Hepatocyte (in vitro differentiated cells): Measurements from ENCODE around the gene WSCD1. TPM values are rescaled to one million over a fixed set of nuclear protein-coding genes. Genes with fewer than 3 reads are reported as not detected.

ENCODE experiments used
- DNase-seq: peaks from one replicate; pipeline ENCODE4 v3.0.0-alpha.2; 2016; ENCODE audit warnings: low spot score
- H2AFZ ChIP-seq: fragments of 200-600 bp; sonication (generic); 2 replicates; pipeline ENCODE4 v1.6.0; 2016; ENCODE audit warnings: antibody characterized with exemption, mild to moderate bottlenecking
- H3K27ac ChIP-seq: fragments of 200-600 bp; sonication (generic); 2 replicates; pipeline ENCODE4 v1.5.1; 2016; ENCODE audit warnings: mild to moderate bottlenecking
- H3K27me3 ChIP-seq: fragments of 200-600 bp; sonication (generic); 2 replicates; pipeline ENCODE4 v1.6.1; 2016
- H3K36me3 ChIP-seq: fragments of 200-600 bp; sonication (generic); replicated peaks from 2 replicates; pipeline ENCODE4 v1.5.1; 2016; ENCODE audit warnings: low read depth; ENCODE audit not compliant: insufficient read depth
- H3K4me1 ChIP-seq: fragments of 200-600 bp; sonication (generic); 2 replicates; pipeline ENCODE4 v1.5.1; 2016; ENCODE audit warnings: mild to moderate bottlenecking, moderate library complexity; ENCODE audit not compliant: insufficient read depth
- H3K4me2 ChIP-seq: fragments of 200-600 bp; sonication (generic); 2 replicates; pipeline ENCODE4 v1.6.0; 2016
- H3K4me3 ChIP-seq: fragments of 200-600 bp; sonication (generic); 2 replicates; pipeline ENCODE4 v1.5.1; 2016; ENCODE audit warnings: mild to moderate bottlenecking
- H3K79me2 ChIP-seq: fragments of 200-600 bp; sonication (generic); 2 replicates; pipeline ENCODE4 v1.6.0; 2017; ENCODE audit warnings: mild to moderate bottlenecking
- H3K9me2 ChIP-seq: fragments of 200-600 bp; sonication (generic); replicated peaks from 2 replicates; pipeline ENCODE4 v1.6.0; 2017; ENCODE audit warnings: mild to moderate bottlenecking; ENCODE audit not compliant: insufficient read depth
- H3K9me3 ChIP-seq: fragments of 200-600 bp; sonication (generic); 2 replicates; pipeline ENCODE4 v1.5.1; 2016; ENCODE audit warnings: low read depth, mild to moderate bottlenecking
- H4K20me1 ChIP-seq: fragments of 200-600 bp; sonication (generic); 2 replicates; pipeline ENCODE4 v1.6.0; 2016; ENCODE audit warnings: mild to moderate bottlenecking; ENCODE audit not compliant: insufficient read depth, poor library complexity, severe bottlenecking
- CTCF ChIP-seq: fragments of 200-600 bp; sonication (generic); IDR thresholded peaks from 2 replicates; pipeline ENCODE4 v1.5.1; 2016; ENCODE audit warnings: antibody characterized with exemption, mild to moderate bottlenecking; ENCODE audit not compliant: poor library complexity
- EZH2 ChIP-seq: fragments of 200-600 bp; sonication (generic); IDR thresholded peaks from 2 replicates; pipeline ENCODE4 v1.6.1; 2016; ENCODE audit warnings: antibody characterized with exemption, mild to moderate bottlenecking, borderline replicate concordance
- EZH2phosphoT487 ChIP-seq: fragments of 200-600 bp; sonication (generic); IDR thresholded peaks from one replicate; pipeline ENCODE4 v1.6.1; 2018; ENCODE audit warnings: antibody characterized with exemption, mild to moderate bottlenecking, low read depth, moderate library complexity; ENCODE audit not compliant: unreplicated experiment, severe bottlenecking
- WGBS: methylation state at CpG from one replicate; pipeline ENCODE4 v1.1.6; 2016; ENCODE audit warnings: low lambda C conversion rate; ENCODE audit errors: missing lambda C conversion rate; 5-methylcytosine and 5-hydroxymethylcytosine counted together
- polyA plus RNA-seq: library from polyadenylated mRNA; unstranded; fragments of >200 nt; fragmentation: Nextera tagmentation; extraction: Ambion mirVana; gene quantifications from 2 replicates; pipeline ENCODE4 v1.2.1, GENCODE V29; 2016
- total RNA-seq: library from RNA; depleted of rRNA; stranded (reverse); fragments of >200 nt; gene quantifications from 2 replicates; pipeline ENCODE4 v1.2.3, GENCODE V29; 2014

WSCD1 gene
- total and polyA plus RNA-seq, 2 experiments from 2014 or later: 1.5 to 4.4 TPM

GRCh38 chr17:6138761-6139446 lies 68.7 kb downstream of the WSCD1 start:
- Histone ChIP-seq H4K20me1 (no peaks in the 10 kb centered on the region), H3K4me3 (no peak overlapping the region), H3K27me3 (peaks cover 5% of the 10 kb centered on the region), H2AFZ (no peak overlapping the region), H3K9me3 (no peaks in the 10 kb centered on the region), H3K79me2 (no peaks in the 10 kb centered on the region), H3K4me1 (no peaks in the 10 kb centered on the region), H3K9me2 (no peaks in the 10 kb centered on the region), H3K27ac (no peak overlapping the region), H3K36me3 (no peaks in the 10 kb centered on the region), H3K4me2 (no peak overlapping the region)
- TF ChIP-seq EZH2phosphoT487 (no peak), EZH2 (no peak), CTCF (no peak)
- no peak for DNase-seq
- WGBS: 70% methylated on average over 3 of the region's 3 CpGs

GRCh38 chr17:6139447-6139832 lies 69.3 kb downstream of the WSCD1 start:
- Histone ChIP-seq H3K4me1 (no peaks in the 10 kb centered on the region), H3K27me3 (peaks cover 5% of the 10 kb centered on the region), H3K36me3 (no peaks in the 10 kb centered on the region), H3K27ac (no peak overlapping the region), H4K20me1 (no peaks in the 10 kb centered on the region), H3K9me3 (no peaks in the 10 kb centered on the region), H3K9me2 (no peaks in the 10 kb centered on the region), H3K79me2 (no peaks in the 10 kb centered on the region), H2AFZ (no peak overlapping the region), H3K4me2 (no peak overlapping the region), H3K4me3 (no peak overlapping the region)
- TF ChIP-seq EZH2 (no peak), CTCF (no peak), EZH2phosphoT487 (no peak)
- DNase-seq: no peak
- WGBS: 83% methylated on average over 8 of the region's 8 CpGs

DNA sequence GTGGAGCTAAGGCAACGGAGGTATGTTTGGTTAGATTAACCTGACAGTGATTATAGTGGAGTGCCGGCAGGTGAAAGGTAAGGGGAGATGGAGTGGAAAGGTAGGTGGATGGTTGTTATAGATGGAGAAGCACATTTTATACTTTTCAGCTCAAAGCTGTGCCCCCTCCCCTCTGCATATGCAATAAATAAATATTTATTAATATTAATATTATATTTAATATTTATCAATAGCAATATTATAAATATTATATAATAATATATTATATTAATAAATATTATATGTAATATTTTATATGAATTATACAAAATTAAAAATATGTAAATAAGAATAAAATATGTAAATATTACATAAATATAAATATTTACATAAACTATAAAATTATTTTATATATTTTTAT lies 70.0 kb downstream of the WSCD1 start:
- H3K4me3 ChIP-seq: no peak overlapping the region
- WGBS: 81% methylated on average over 2 of the region's 2 CpGs
- no peaks in the 10 kb centered on the region for H4K20me1 ChIP-seq
- no peaks in the 10 kb centered on the region for H3K36me3 ChIP-seq
- no peaks in the 10 kb centered on the region for H3K79me2 ChIP-seq
- no peak overlapping the region for H2AFZ ChIP-seq
- H3K9me3 ChIP-seq: no peaks in the 10 kb centered on the region
- no peaks in the 10 kb centered on the region for H3K9me2 ChIP-seq
- DNase-seq: no peak
- H3K4me1 ChIP-seq: no peaks in the 10 kb centered on the region
- no peak overlapping the region for H3K27ac ChIP-seq
- no peak for TF ChIP-seq EZH2
- TF ChIP-seq CTCF: no peak
- TF ChIP-seq EZH2phosphoT487: no peak
- H3K27me3 ChIP-seq: peaks cover 5% of the 10 kb centered on the region
- H3K4me2 ChIP-seq: no peak overlapping the region
